Dermis microvascular lymphatic vessel endothelial cell (primary cell): ENCODE measurements around the gene SLC9C1. TPM values are rescaled to one million over a fixed set of nuclear protein-coding genes. Genes with fewer than 3 reads are reported as not detected.

Source experiments
- DNase-seq, 2 donors: peaks; one replicate each; pipeline versions ENCODE4 v3.0.0 to v3.0.0-alpha.2; 2010; ENCODE audit warnings: low read depth in 2 of 2
- total RNA-seq: library from RNA; depleted of rRNA; stranded (reverse); fragments of >200 nt; gene quantifications from 2 replicates; pipeline ENCODE4 v1.2.1, GENCODE V29; 2014

Gene SLC9C1
- total RNA-seq, 1 donor from 2014 or later = under 0.01 TPM

DNA sequence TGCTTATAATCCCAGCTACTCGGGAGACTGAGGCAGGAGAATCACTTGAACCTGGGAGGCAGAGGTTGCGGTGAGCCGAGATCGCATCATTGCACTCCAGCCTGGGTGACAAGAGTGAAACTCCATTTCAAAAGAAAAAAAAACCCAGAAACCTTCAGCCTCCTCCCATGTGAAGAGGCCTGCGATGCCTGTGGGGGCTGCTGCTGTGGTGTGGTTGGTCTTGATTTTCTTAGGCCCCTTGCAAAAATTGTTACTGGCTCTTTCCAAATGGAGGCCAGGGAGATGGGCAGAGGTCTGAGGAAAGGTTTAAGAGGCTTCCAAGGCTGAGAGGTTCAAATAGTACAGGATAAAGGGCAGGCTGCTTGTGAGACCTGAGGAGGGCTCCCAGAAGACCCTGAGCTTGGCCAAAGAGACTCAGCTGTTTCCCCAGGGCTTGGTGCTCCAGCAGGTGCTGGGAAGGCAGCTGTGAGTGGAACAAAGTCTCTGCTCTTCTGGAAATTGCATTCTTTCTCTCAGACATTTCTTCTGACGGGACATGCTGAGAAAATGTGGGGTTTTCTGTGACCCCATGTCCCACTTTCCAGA lies 179.3 kb downstream of the SLC9C1 start:
- no peak for DNase-seq

DNA sequence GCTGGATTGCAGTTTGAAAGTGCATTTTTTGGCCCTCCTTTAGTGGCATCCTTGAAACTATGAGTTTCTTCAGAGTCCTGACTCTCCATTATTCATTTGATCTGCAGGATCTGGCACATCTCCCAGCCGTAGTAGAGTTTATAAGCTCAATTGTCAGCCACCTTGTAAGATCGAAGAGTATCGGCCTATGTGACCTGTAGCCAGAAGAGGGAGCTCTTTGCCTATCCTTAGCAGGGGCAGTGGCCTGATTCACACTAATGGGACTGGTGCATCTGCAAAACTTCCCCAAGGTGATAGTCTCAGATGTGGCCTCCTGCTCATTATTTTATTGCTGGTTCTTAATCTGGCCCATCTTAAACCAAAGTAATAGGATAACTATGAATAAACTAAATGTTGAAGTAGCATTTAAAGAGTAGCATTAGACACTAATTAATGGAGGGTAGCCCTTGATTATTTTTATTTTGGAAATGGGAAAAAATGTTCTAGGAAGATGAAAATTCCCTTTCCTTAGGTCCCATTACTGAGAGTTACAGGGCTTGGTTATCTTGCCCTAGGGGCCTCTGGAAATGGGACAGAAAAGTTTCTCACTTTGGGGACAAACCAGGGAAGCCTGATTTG lies 182.1 kb downstream of the SLC9C1 start:
- peak; percentile 47 to 77 for DNase-seq

DNA sequence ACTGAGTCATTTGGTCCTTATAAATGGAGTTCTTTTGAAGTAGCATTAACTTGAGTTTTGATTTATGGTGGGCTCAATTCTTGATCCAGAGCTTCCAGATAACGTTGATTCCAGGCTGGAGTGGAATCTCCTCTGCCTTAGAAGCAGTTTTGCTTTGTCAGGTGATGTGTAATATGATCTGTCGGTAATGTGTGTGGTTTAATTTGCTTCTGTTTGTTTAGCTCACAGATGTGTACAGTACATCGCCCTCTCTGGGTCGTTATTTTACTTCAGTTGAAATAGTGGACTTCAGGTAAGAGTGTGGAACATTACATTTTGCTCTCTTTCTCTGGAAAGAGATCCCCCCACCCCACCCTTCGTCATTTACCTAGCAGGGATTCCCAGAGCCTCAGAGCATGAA lies 184.7 kb downstream of the SLC9C1 start:
- no peak for DNase-seq

DNA sequence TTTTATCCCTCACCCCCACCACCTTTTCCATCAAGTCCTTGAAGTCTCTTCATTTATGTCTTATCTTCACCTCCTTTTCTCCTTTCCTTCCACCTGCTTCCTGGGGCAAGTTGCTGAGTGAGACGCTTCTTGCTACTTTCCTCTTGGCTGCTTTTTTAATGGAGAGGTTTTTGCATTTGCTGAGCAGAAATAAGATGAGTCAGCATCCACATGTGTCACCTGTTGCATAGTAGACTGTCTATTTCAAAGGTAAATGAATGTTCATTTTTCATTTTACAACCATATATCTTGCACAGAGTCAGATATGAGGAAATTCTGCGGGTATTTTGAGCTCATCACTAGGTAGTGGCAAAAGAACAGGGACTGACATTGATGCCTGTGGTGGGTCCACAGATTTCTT lies 189.2 kb downstream of the SLC9C1 start:
- DNase-seq = no peak

DNA sequence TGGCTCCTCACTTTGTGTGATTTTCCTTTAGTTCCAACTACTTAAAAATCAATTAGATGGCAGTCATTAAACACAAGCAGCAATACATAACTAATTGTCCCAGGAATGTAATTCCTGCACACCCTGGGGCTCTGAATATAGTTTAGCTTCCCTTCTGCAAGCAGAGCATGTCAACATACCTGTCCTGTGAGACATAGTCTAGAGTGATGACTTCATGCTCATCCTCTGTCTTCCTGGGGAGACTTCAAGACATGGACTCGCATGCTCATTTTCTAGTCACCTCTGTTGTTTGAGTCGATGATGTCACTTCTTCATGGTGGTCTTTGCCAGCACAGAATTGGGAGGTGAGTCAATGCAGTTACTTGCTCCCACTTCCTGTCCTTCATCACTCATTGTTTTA lies 192.1 kb downstream of the SLC9C1 start:
- peak in 1 of 2 donors; percentile 75 for DNase-seq

DNA sequence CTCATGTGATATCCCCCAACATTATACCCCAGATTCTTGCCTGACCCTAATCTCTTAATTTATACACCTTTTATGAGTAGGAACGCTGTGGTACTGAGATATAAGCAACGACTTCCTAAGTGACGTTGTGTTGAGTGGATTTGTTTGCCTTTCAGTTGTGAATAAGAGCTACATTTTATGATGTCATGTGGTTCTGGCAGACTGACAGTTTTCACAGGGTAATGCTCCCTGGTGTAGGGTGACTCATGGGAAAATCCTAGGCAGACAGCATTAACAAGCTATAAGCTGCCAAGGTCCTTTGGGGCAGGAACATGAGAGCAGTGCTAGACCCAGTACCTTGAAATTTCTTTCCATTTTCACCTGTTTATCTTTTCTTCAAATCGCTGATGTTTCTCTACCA lies 196.6 kb downstream of the SLC9C1 start:
- peak; percentile 99 for DNase-seq

DNA sequence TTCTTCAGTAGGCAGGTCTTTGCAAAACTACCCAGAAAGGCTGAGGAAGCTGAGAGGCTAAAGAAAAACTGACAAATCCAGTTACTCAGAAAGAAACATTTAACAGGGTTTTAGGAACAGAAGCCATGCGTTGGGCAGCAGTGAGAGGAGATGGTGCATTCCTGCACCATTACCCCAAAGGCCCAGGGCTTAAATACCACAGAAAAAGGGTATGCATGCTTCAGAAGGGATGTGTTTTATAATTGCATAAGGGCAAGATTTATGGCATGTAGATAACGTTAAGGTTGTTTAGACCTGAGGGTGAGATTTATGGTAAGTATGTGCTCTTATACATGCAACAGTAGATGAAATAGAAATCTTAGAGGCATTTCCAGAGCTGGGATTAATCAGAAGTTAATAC lies 197.8 kb downstream of the SLC9C1 start:
- no peak for DNase-seq

DNA sequence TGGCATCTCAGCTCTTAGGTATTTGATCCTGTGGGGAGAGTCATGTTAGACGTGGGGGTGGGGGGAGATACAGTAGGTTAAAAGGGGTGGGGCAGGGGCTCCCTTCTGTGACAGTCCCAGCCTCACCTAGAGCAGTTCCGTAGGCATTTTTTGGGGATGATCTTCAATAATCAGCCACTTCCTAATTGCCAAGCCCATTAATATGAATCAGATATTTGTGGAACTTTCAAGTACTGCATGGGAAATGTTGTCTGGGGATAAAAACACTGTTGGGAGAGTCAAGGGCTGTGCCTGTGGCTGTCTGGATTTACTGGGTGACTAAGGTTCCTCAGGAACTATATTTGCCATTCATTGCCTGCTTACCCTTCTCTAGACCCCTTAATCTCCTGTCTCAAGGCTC lies 198.3 kb downstream of the SLC9C1 start:
- no peak for DNase-seq

DNA sequence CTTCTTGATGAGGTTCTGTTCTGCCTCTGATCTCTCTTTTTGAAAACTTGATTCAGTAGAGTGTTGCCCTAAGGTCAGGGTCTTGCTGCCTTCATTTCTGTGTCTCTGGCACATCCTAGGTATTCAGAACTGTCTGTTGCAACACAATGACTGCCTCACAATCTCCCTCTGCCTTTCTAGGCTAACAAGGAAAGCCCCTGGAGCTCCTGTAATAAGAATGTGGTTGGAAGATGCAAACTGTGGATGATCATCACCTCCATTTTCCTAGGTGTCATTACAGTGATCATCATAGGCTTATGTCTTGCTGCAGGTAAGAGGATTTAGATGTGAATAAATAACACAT lies 200.9 kb downstream of the SLC9C1 start:
- no peak for DNase-seq

DNA sequence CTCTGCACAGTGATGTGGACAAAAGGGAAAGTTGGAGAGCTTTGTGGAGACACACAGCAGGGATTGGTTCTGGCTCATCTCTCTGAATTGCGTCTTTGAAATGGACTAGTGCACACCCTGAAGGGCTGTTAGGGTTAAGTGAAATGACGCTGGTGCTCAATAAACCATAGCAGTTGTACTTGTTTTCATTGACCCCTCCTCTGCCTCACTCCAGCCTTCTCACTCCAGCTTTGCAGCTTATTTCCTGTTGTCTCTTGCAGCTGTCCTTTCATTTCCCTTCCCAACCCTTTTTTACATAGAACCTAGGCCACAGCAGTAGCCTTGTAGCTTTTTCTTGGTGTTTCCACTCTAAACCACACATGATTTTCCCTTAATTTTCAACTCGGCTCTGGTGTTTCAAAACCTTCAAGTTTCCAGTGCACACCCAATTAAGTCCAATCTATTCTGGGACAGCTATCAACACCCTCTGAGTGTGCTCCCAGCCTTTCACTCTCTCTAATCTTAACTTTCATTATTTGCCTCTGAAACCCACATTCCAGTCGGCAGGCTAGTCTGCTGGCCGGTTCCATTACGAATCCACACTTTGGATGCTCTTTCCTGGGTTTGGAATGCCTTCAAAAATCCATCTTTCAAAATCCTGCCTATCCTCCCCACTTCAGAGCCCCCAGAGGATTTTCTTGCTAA lies 201.4 kb downstream of the SLC9C1 start:
- DNase-seq = peak; percentile 71 to 76

DNA sequence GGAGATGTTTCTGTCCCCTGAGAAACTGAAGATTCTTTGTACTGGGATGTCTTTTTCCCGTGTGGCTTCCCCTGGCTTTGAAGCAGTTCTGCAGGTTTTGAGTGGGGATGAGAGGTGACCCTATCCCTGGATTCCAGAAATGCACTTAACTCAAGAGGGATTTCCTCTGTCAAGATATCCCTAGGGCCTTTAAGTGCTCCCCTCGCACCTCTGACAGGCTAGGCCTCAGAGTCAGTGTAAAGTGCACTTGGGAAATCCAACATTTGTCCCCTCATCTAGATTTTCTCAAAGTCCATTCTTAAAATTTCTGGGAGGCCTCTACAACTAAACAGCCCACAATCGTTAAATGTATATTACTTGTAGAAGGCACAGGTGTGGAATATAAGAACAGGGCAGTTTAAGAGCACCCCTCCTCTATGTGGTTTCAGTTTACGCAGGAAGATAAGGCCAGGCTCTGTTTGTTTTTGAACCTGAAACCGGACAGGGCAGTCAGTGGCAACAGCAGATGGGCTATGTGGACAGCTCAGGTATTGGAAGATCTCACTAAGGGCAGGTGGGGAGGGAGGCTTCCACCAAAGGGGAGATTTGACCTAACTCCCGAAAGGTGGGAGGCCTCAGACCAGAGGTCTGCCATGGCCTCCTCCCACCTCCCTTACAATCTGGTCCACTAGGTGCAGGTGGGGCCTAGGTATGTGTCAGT lies 203.0 kb downstream of the SLC9C1 start:
- DNase-seq = no peak

Other genes with a start within 250 kb of the SLC9C1 start
- gene C3orf52, start 207.8 kb downstream of the SLC9C1 start, total RNA-seq = 8.1 and 10.0 TPM in 2 replicates
- gene GCSAM, start 161.0 kb downstream of the SLC9C1 start, total RNA-seq = not detected in 2 replicates
- gene CD200, start 38.9 kb upstream of the SLC9C1 start, total RNA-seq = 3.2 and 11.8 TPM in 2 replicates
- not detected in 2 replicates for gene BTLA, start 205.3 kb upstream of the SLC9C1 start, total RNA-seq